HG03135 (cell line): Measurements from ENCODE around the gene CHI3L2.
"Not testable (repeated sequence)": the region's sequence is repeated elsewhere in the genome, so short reads cannot be mapped to it uniquely, and the experiment has no call there.

Source experiments
- ATAC-seq: cut with Tn5 transposase; IDR thresholded peaks from one replicate; pipeline ENCODE4 v1.9.1; 2021; ENCODE audit warnings: mild to moderate bottlenecking, moderate library complexity; ENCODE audit not compliant: unreplicated experiment

The CHI3L2 gene

GRCh38 chr1:111201275-111202090, 26.0 kb upstream of the CHI3L2 start:
- no peak for ATAC-seq

- ATAC-seq, result no peak
Observed at GRCh38 chr1:111202366-111202706, 25.2 kb upstream of the CHI3L2 start.

GRCh38 chr1:111202707-111203623, 24.5 kb upstream of the CHI3L2 start:
- ATAC-seq, result peak; percentile 18

GRCh38 chr1:111203681-111204200, 23.8 kb upstream of the CHI3L2 start:
- peak; percentile 45 for ATAC-seq

DNA sequence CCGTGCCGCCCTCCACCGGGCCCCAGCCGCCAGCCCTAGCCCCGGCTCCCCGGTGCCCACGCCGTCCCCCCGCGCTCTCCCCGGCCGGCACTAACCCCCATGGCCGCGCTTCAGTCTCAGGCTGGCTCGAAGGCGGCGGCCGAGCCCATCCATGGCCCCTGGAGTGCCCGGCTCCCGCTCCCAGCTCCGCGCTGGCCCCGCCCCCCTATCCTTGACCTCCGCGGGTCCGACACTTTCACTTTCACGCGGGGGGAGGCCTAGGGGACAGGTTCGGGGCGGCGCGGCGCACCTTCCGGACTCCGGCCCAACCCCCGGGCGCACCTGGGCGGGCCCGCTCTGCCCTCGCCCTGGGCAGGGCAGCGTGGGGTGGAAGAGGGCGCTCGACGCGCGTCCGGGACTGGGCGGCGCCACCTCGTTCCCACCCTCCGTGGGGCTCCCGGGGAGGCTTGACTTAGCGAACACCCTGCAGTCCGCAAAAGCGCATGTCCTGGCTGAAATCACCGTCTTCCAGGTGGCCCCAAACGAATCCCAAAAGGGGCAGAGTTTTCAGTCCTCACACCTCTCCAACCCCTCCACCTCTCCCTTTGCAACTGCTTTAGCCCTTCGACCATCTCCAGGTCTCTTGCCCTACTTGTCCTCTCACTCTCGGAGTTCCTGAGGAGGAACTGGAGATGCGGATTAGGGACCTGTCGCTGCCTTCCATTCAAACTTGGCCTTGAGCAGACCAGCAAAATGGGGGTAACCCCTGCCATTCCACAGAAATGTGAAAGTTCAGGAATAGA, 23.1 kb upstream of the CHI3L2 start:
- peak; percentile 64 for ATAC-seq

- no peak for ATAC-seq
Observed at GRCh38 chr1:111204983-111205713, 22.4 kb upstream of the CHI3L2 start.

- no peak for ATAC-seq
Observed at GRCh38 chr1:111205714-111206050, 21.8 kb upstream of the CHI3L2 start.

DNA sequence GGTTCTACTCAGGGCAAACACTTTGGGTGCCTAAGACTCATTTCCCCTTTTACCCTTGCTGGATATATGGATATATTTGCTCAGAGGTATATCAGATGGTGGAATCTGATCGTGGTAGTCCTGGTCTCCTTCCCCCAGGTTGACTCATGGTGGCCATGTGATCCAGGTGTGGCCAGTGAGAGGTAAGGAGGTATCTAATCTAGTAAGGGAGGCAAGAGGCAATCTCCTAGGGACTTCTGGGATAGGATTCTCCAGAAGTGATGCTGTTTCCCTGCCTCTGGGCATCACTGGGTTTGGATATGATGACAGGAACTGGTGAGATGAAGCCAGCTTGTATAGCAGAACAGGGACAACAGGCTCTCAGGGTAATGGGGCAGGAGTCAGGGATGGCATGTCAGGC, 18.6 kb upstream of the CHI3L2 start:
- no peak for ATAC-seq

GRCh38 chr1:111209622-111210021, 17.9 kb upstream of the CHI3L2 start:
- ATAC-seq, result no peak

GRCh38 chr1:111211921-111212320, 15.6 kb upstream of the CHI3L2 start:
- no peak for ATAC-seq

GRCh38 chr1:111212634-111213335, 14.7 kb upstream of the CHI3L2 start:
- no peak for ATAC-seq

- no peak for ATAC-seq
Observed at GRCh38 chr1:111213412-111213811, 14.1 kb upstream of the CHI3L2 start.

- ATAC-seq, result no peak
Observed at GRCh38 chr1:111214074-111214801, 13.3 kb upstream of the CHI3L2 start.

DNA sequence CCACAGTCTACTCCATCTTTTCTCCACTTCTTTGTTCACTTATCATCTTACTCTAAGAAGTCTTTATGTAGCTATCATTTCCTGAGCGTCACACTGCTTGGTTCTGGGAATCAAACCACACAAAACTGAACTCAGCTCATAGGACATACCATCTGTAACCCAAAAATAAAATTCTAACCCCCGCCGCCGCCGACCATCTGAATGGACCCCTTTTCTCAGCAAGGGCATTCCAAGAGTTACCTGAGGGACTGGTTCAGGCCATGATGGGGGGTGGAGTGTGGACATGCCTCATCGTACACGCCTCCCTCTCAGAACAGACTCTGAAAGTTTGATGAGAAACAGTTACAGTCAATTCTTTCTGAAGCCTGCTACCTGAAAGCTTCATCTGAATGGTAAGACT, 12.6 kb upstream of the CHI3L2 start:
- no peak for ATAC-seq

DNA sequence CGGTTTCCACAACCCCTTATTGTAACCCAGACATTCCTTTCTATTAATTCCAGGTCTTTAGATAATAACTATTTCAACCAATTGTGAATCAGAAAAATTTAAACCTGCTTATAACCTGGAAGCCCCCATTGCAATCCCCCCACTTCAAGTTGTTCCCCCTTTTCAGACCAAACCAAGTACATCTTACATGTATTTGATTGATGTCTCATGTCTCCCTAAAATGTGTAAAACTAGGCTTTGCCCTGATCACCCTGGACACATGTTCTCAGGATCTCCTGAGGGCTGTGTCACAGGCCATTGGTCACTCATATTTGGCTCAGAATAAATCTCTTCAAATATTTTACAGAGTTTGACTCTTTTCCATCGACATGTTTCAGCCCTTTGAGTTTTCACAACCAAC, 12.2 kb upstream of the CHI3L2 start:
- not testable (repeated sequence) for ATAC-seq

DNA sequence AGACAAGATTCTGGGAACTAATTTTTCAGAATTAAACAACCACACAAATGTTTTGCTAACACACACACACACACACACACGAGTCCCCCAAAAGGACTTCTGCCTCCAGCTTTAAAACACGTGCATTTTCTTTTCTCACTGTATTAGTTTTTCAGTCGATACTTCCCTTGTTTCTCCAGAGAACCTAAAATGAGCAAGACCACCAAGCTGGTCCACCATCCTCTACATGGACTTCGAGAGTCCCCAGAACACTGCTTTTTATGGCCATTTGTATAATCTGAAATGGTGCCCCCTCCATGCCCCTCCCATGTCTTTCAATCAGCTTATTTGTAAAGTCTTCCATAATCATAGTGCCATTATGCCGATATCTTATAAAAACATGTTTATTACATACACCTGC, 10.8 kb upstream of the CHI3L2 start:
- ATAC-seq, result no peak

DNA sequence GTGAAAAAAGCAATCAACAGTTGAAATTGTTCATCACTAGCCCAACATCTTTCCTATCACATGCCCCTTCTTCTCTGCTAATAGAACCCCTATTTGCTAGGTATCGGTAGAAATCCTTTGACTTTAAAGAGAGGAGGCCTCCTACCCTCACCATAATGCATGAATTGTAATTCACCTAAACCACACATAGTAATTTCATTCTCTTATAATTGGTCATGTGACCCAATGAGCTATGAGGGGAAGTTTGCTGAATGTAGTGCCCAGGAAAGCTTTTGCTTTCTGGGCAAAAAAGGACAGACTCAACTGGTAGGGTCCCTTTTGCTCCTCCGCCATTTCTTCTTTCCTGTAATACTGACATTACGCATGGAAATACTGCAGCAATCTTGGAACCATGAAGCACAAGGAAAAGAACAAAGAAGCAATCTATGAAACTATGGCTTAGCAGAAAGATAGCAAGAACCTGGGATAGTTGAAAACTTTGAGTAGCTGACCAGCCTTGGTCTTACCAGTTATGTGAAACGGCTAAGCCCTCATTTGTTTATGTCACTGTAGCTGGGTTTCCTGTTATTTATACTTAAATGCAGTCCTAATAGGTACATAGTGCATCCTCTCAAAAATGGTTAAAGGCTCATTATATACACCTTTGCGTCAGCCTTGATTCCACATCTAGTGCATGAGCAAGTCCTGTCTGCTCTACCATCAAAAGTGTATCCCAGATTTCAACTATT, 10.2 kb upstream of the CHI3L2 start:
- ATAC-seq, result no peak

- ATAC-seq, result no peak
Observed at GRCh38 chr1:111218701-111219556, 8.6 kb upstream of the CHI3L2 start.
